Osteocyte (in vitro differentiated cells): ENCODE measurements around the gene DOCK2. TPM values are rescaled to one million over a fixed set of nuclear protein-coding genes. Genes with fewer than 3 reads are reported as not detected.

Experiments
- DNase-seq: peaks from one replicate; pipeline ENCODE4 v3.0.0; 2021; ENCODE audit warnings: mixed read lengths; ENCODE audit not compliant: unreplicated experiment; ENCODE audit errors: extremely low spot score
- H3K27ac Mint-ChIP-seq: one replicate; pipeline ENCODE4 v1.8.0; 2021; ENCODE audit warnings: mild to moderate bottlenecking, mixed read lengths; ENCODE audit not compliant: unreplicated experiment
- H3K27me3 Mint-ChIP-seq: one replicate; pipeline ENCODE4 v1.8.0; 2021; ENCODE audit warnings: mixed read lengths; ENCODE audit not compliant: unreplicated experiment
- H3K36me3 Mint-ChIP-seq: one replicate; pipeline ENCODE4 v1.8.0; 2021; ENCODE audit warnings: mixed read lengths; ENCODE audit not compliant: unreplicated experiment
- H3K4me1 Mint-ChIP-seq: one replicate; pipeline ENCODE4 v1.8.0; 2021; ENCODE audit warnings: mixed read lengths; ENCODE audit not compliant: unreplicated experiment
- H3K4me3 Mint-ChIP-seq: one replicate; pipeline ENCODE4 v1.8.0; 2021; ENCODE audit warnings: mild to moderate bottlenecking, moderate library complexity, mixed read lengths; ENCODE audit not compliant: unreplicated experiment
- H3K9me3 Mint-ChIP-seq: one replicate; pipeline ENCODE4 v1.8.0; 2021; ENCODE audit warnings: mixed read lengths; ENCODE audit not compliant: unreplicated experiment
- CTCF ChIP-seq: fragments of 200-600 bp; sonication (generic); IDR thresholded peaks from 2 replicates; pipeline ENCODE4 v1.5.0; 2021; ENCODE audit warnings: antibody characterized with exemption, mild to moderate bottlenecking, moderate library complexity
- total RNA-seq: library from RNA; stranded (reverse); gene quantifications from 2 replicates; pipeline ENCODE4 v1.2.1, GENCODE V29; 2021

DOCK2 gene
- total RNA-seq, 1 donor from 2014 or later: 11.6 TPM

- Mint-ChIP-seq H3K27me3 (no peaks in the 10 kb centered on the region), H3K4me1 (peaks cover 9% of the 10 kb centered on the region), H3K36me3 (no peaks in the 10 kb centered on the region), H3K9me3 (no peaks in the 10 kb centered on the region), H3K27ac (no peak overlapping the region), H3K4me3 (no peak overlapping the region)
- no peak for DNase-seq
- no peak for TF ChIP-seq CTCF
Observed at GRCh38 chr5:169988206-169988605, 351.1 kb downstream of the DOCK2 start.

GRCh38 chr5:169988947-169989346 lies 351.9 kb downstream of the DOCK2 start:
- no peaks in the 10 kb centered on the region for H3K9me3 Mint-ChIP-seq
- no peaks in the 10 kb centered on the region for H3K27me3 Mint-ChIP-seq
- no peak overlapping the region for H3K4me3 Mint-ChIP-seq
- H3K27ac Mint-ChIP-seq: no peak overlapping the region
- peaks cover 10% of the 10 kb centered on the region for H3K4me1 Mint-ChIP-seq
- DNase-seq: no peak
- TF ChIP-seq CTCF: no peak
- H3K36me3 Mint-ChIP-seq: no peaks in the 10 kb centered on the region

GRCh38 chr5:169989365-169989764 lies 352.3 kb downstream of the DOCK2 start:
- no peak for TF ChIP-seq CTCF
- Mint-ChIP-seq H3K27me3 (no peaks in the 10 kb centered on the region), H3K4me1 (peaks cover 10% of the 10 kb centered on the region), H3K27ac (no peak overlapping the region), H3K9me3 (no peaks in the 10 kb centered on the region), H3K4me3 (no peak overlapping the region), H3K36me3 (no peaks in the 10 kb centered on the region)
- no peak for DNase-seq

- TF ChIP-seq CTCF: no peak
- Mint-ChIP-seq H3K27me3 (no peaks in the 10 kb centered on the region), H3K4me3 (no peak overlapping the region), H3K4me1 (peaks cover 10% of the 10 kb centered on the region), H3K9me3 (no peaks in the 10 kb centered on the region), H3K27ac (no peak overlapping the region), H3K36me3 (no peaks in the 10 kb centered on the region)
- no peak for DNase-seq
Observed at GRCh38 chr5:169991115-169991869, 354.2 kb downstream of the DOCK2 start.

GRCh38 chr5:169992789-169993484 lies 355.9 kb downstream of the DOCK2 start:
- no peak overlapping the region for H3K4me3 Mint-ChIP-seq
- no peak for TF ChIP-seq CTCF
- H3K36me3 Mint-ChIP-seq: no peaks in the 10 kb centered on the region
- no peak for DNase-seq
- no peak overlapping the region for H3K27ac Mint-ChIP-seq
- H3K4me1 Mint-ChIP-seq: peaks cover 10% of the 10 kb centered on the region
- H3K27me3 Mint-ChIP-seq: no peaks in the 10 kb centered on the region
- no peaks in the 10 kb centered on the region for H3K9me3 Mint-ChIP-seq
